RKO (cell line): ENCODE measurements around the gene GAL3ST2.
"Not testable (repeated sequence)": the region's sequence is repeated elsewhere in the genome, so short reads cannot be mapped to it uniquely, and the experiment has no call there.

Source experiments
- DNase-seq: peaks from one replicate; pipeline ENCODE4 v3.0.0-alpha.2; 2016; ENCODE audit warnings: low spot score

Gene GAL3ST2

GRCh38 chr2:241768850-241769249, 7.8 kb upstream of the GAL3ST2 start:
- no peak for DNase-seq

- DNase-seq, result no peak
Observed at GRCh38 chr2:241769819-241770184, 6.8 kb upstream of the GAL3ST2 start.

GRCh38 chr2:241770185-241770935, 6.3 kb upstream of the GAL3ST2 start:
- no peak for DNase-seq

GRCh38 chr2:241770936-241771285, 5.7 kb upstream of the GAL3ST2 start:
- DNase-seq, result no peak

- no peak for DNase-seq
Observed at GRCh38 chr2:241771286-241772062, 5.1 kb upstream of the GAL3ST2 start.

- no peak for DNase-seq
Observed at GRCh38 chr2:241772063-241772499, 4.5 kb upstream of the GAL3ST2 start.

GRCh38 chr2:241773511-241774418, 2.9 kb upstream of the GAL3ST2 start:
- DNase-seq, result no peak

GRCh38 chr2:241774419-241775222, 2.0 kb upstream of the GAL3ST2 start:
- peak; percentile 84 for DNase-seq

GRCh38 chr2:241775223-241776177, 1.1 kb upstream of the GAL3ST2 start:
- no peak for DNase-seq

GRCh38 chr2:241777170-241777685, 606 bp downstream of the GAL3ST2 start:
- DNase-seq, result no peak

GRCh38 chr2:241777686-241778627, 1.3 kb downstream of the GAL3ST2 start:
- DNase-seq, result no peak

- no peak for DNase-seq
Observed at GRCh38 chr2:241780939-241781569, 4.4 kb downstream of the GAL3ST2 start.

GRCh38 chr2:241782053-241782452, 5.4 kb downstream of the GAL3ST2 start:
- not testable (repeated sequence) for DNase-seq

GRCh38 chr2:241788135-241788534, 11.5 kb downstream of the GAL3ST2 start:
- DNase-seq, result no peak

GRCh38 chr2:241788572-241788971, 11.9 kb downstream of the GAL3ST2 start:
- DNase-seq, result peak; percentile 25

- DNase-seq, result not testable (repeated sequence)
Observed at GRCh38 chr2:241791385-241791784, 14.8 kb downstream of the GAL3ST2 start.

GRCh38 chr2:241793385-241793784, 16.8 kb downstream of the GAL3ST2 start:
- DNase-seq, result no peak

- DNase-seq, result no peak
Observed at GRCh38 chr2:241794250-241794823, 17.7 kb downstream of the GAL3ST2 start.
